ENCODE results near the gene TENM4. TPM values are rescaled to one million over a fixed set of nuclear protein-coding genes. Genes with fewer than 3 reads are reported as not detected.
A peak's percentile ranks its signal among the peaks of the same experiment; 100 is the strongest.

TENM4 gene
- total RNA-seq, 2 donors from 2014 or later = 68.2 to 130 TPM

DNA sequence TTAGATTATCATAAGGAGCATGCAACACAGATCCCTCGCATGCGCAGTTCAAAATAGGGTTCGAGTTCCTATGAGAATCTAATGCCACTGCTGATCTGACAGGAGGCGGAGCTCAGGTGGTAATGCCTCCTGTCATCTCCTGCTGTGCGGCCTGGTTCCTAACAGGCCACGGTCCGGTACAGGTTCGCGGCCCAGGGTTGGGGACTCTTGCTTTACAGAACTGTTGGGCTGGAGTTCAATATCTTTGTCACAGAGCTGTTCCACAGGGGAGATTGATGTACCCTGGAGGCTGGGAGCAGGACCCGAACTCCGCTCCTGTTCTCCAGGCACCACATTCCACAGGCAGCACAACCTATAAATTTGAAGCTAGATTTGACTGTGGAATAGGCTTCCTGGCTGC, 508.1 kb downstream of the TENM4 start:
- Mint-ChIP-seq H3K27me3 (ENCODE audit: insufficient read depth) (peaks cover 86% of the 10 kb centered on the region), H3K4me1 (peaks cover 44% of the 10 kb centered on the region), H3K4me3 (no peak overlapping the region), H3K36me3 (ENCODE audit: low read depth) (peaks cover 9% of the 10 kb centered on the region), H3K9me3 (peaks cover 15% of the 10 kb centered on the region), H3K27ac (no peak overlapping the region)
- no peak overlapping the region for H3K4me3 ChIP-seq (ENCODE audit: low read length)
- WGBS, 2 experiments (ENCODE audit: insufficient coverage in 1 of 2, insufficient read length in 1 of 2) = 96 to 98% methylated on average over 9 to 11 of the region's 11 CpGs
- H3K27me3 ChIP-seq (ENCODE audit: control insufficient read depth, insufficient read depth, low read length, poor library complexity, severe bottlenecking) = peaks cover 79% of the 10 kb centered on the region
- TF ChIP-seq, protein P1, sequence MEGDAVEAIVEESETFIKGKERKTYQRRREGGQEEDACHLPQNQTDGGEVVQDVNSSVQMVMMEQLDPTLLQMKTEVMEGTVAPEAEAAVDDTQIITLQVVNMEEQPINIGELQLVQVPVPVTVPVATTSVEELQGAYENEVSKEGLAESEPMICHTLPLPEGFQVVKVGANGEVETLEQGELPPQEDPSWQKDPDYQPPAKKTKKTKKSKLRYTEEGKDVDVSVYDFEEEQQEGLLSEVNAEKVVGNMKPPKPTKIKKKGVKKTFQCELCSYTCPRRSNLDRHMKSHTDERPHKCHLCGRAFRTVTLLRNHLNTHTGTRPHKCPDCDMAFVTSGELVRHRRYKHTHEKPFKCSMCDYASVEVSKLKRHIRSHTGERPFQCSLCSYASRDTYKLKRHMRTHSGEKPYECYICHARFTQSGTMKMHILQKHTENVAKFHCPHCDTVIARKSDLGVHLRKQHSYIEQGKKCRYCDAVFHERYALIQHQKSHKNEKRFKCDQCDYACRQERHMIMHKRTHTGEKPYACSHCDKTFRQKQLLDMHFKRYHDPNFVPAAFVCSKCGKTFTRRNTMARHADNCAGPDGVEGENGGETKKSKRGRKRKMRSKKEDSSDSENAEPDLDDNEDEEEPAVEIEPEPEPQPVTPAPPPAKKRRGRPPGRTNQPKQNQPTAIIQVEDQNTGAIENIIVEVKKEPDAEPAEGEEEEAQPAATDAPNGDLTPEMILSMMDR (conservative IDR thresholded peaks at IDR 0.05) = no peak
- no peak overlapping the region for H3K9ac ChIP-seq (ENCODE audit: extremely low read depth, low read length, poor library complexity, severe bottlenecking)
- H3K27ac ChIP-seq (ENCODE audit: low read depth, low read length) = no peak overlapping the region
- no peak for DNase-seq
- no peaks in the 10 kb centered on the region for H3K36me3 ChIP-seq (ENCODE audit: control insufficient read depth, insufficient read depth, low read length)
- peaks cover 18% of the 10 kb centered on the region for H3K4me1 ChIP-seq (ENCODE audit: control insufficient read depth, insufficient read depth, low read length)
- peaks cover 6% of the 10 kb centered on the region for H3K9me3 ChIP-seq (ENCODE audit: control insufficient read depth, low read length)

- Mint-ChIP-seq H3K4me1 (peaks cover 45% of the 10 kb centered on the region), H3K4me3 (no peak overlapping the region), H3K27me3 (ENCODE audit: insufficient read depth) (peaks cover 92% of the 10 kb centered on the region), H3K9me3 (peaks cover 15% of the 10 kb centered on the region), H3K36me3 (ENCODE audit: low read depth) (peaks cover 9% of the 10 kb centered on the region), H3K27ac (no peak overlapping the region)
- H3K27me3 ChIP-seq (ENCODE audit: control insufficient read depth, insufficient read depth, low read length, poor library complexity, severe bottlenecking) = peaks cover 83% of the 10 kb centered on the region
- no peak overlapping the region for H3K9ac ChIP-seq (ENCODE audit: extremely low read depth, low read length, poor library complexity, severe bottlenecking)
- TF ChIP-seq, protein P1 (conservative IDR thresholded peaks at IDR 0.05) = no peak
- 89 to 93% methylated on average over 2 to 4 of the region's 4 CpGs for WGBS, 2 experiments (ENCODE audit: insufficient coverage in 1 of 2, insufficient read length in 1 of 2)
- H3K4me1 ChIP-seq (ENCODE audit: control insufficient read depth, insufficient read depth, low read length) = peaks cover 18% of the 10 kb centered on the region
- DNase-seq = no peak
- H3K36me3 ChIP-seq (ENCODE audit: control insufficient read depth, insufficient read depth, low read length) = no peaks in the 10 kb centered on the region
- H3K9me3 ChIP-seq (ENCODE audit: control insufficient read depth, low read length) = peaks cover 6% of the 10 kb centered on the region
- no peak overlapping the region for H3K27ac ChIP-seq (ENCODE audit: low read depth, low read length)
- no peak overlapping the region for H3K4me3 ChIP-seq (ENCODE audit: low read length)
These were observed 508.9 kb downstream of the TENM4 start for GRCh38 chr11:78931891-78932290.

GRCh38 chr11:78930810-78931523, 509.9 kb downstream of the TENM4 start:
- Mint-ChIP-seq H3K27me3 (ENCODE audit: insufficient read depth) (peaks cover 85% of the 10 kb centered on the region), H3K4me3 (no peak overlapping the region), H3K36me3 (ENCODE audit: low read depth) (peaks cover 9% of the 10 kb centered on the region), H3K4me1 (peaks cover 45% of the 10 kb centered on the region), H3K27ac (no peak overlapping the region), H3K9me3 (peaks cover 15% of the 10 kb centered on the region)
- WGBS, 2 experiments (ENCODE audit: insufficient coverage in 1 of 2, insufficient read length in 1 of 2) = 75 to 83% methylated on average over 11 of the region's 11 CpGs
- Histone ChIP-seq H3K27ac (ENCODE audit: low read depth, low read length) (peak overlapping the region; percentile 34), H3K9ac (ENCODE audit: extremely low read depth, low read length, poor library complexity, severe bottlenecking) (no peak overlapping the region), H3K36me3 (ENCODE audit: control insufficient read depth, insufficient read depth, low read length) (no peaks in the 10 kb centered on the region), H3K27me3 (ENCODE audit: control insufficient read depth, insufficient read depth, low read length, poor library complexity, severe bottlenecking) (peaks cover 77% of the 10 kb centered on the region), H3K4me1 (ENCODE audit: control insufficient read depth, insufficient read depth, low read length) (peaks cover 18% of the 10 kb centered on the region), H3K4me3 (ENCODE audit: low read length) (no peak overlapping the region), H3K9me3 (ENCODE audit: control insufficient read depth, low read length) (peaks cover 6% of the 10 kb centered on the region)
- TF ChIP-seq, protein P1 (conservative IDR thresholded peaks at IDR 0.05) = no peak
- DNase-seq = no peak

Measured in endodermal cell (in vitro differentiated cells).